ENCODE measurements around the gene NPIPA5. TPM values are rescaled to one million over a fixed set of nuclear protein-coding genes. Genes with fewer than 3 reads are reported as not detected.
"Not testable (repeated sequence)": the region's sequence is repeated elsewhere in the genome, so short reads cannot be mapped to it uniquely, and the experiment has no call there.

The NPIPA5 gene
- total RNA-seq, 6 experiments from 2014 or later: 0.21 to 0.66 (median 0.28) TPM; not detected in 1

DNA sequence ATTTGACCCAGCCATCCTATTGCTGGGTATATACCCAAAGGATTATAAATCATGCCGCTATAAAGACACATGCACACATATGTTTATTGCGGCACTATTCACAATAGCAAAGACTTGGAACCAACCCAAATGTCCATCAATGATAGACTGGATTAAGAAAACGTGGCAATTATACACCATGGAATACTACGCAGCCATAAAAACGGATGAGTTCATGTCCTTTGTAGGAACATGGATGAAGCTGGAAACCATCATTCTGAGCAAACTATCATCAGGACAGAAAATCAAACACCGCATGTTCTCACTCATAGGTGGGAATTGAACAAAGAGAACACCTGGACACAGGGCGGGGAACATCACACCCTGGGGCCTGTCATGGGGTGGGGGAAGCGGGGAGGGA, 14.9 kb upstream of the NPIPA5 start:
- H3K36me3 Mint-ChIP-seq (ENCODE audit: low read depth); H3K4me1 Mint-ChIP-seq (ENCODE audit: low read depth); H3K27ac Mint-ChIP-seq; H3K9me3 Mint-ChIP-seq; DNase-seq; H3K4me3 Mint-ChIP-seq: not testable (repeated sequence)
- H3K27me3 Mint-ChIP-seq (ENCODE audit: insufficient read depth): peaks cover 18% of the 10 kb centered on the region

DNA sequence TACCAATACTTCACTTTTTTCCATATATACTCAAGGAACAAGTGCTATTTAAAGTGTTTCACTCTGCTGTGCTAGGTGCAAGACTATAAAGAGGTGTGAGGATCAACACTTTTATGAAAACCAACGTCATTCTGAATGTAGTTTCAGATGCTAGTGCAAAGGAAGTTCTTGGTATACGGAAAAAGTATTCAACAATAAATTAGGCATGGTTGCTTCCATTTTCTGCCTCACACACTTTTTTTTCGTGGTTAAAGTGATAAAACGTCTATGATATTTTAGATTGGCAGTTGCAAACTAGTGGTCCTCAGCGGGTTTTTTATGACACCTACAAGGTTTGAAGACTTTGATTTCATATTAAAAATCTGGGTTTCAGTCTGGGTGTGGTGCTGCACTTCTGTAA, 11.8 kb upstream of the NPIPA5 start:
- peaks cover 12% of the 10 kb centered on the region for H3K27me3 Mint-ChIP-seq (ENCODE audit: insufficient read depth)
- not testable (repeated sequence) for DNase-seq; H3K9me3 Mint-ChIP-seq; H3K4me1 Mint-ChIP-seq (ENCODE audit: low read depth); H3K4me3 Mint-ChIP-seq; H3K27ac Mint-ChIP-seq; H3K36me3 Mint-ChIP-seq (ENCODE audit: low read depth)

DNA sequence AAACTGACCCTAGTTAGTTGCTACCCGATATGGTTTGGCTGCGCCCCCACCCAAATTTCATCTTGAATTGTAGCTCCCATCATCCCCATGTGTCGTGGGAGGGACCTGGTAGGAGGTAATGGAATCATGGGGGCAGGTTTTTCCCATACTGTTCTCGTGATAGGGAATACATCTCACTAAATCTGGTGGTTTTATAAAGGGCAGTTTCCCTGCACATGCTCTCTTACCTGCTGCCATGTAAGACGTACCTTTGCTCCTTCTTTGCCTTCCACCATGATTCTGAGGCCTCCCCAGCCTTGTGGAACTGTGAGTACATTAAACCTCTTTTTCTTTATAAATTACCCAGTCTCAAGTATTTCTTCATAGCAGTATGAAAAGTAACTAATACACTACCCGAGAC, 10.0 kb upstream of the NPIPA5 start:
- not testable (repeated sequence) for H3K4me3 Mint-ChIP-seq; H3K4me1 Mint-ChIP-seq (ENCODE audit: low read depth); DNase-seq; H3K36me3 Mint-ChIP-seq (ENCODE audit: low read depth); H3K27ac Mint-ChIP-seq; H3K9me3 Mint-ChIP-seq
- H3K27me3 Mint-ChIP-seq (ENCODE audit: insufficient read depth): peaks cover 14% of the 10 kb centered on the region

DNA sequence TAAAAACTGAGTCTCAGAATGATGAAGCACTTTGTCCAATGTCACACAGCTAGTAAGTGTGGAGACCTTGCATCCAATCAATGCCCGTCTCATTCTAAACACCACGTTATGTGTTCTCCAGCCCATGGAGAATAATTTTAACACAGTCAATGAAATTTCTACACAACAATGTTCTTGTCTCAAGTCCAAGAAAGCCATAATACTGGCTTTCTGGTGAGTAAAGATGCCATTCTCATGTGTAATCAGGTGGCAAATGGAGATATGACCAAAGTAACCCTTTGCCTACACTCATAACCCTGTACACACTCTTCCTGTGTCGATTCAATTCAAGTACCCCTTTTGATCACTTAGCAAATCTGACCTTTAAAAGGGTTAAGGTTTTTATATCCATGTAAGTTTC, 4.7 kb upstream of the NPIPA5 start:
- not testable (repeated sequence) for H3K27ac Mint-ChIP-seq; H3K9me3 Mint-ChIP-seq; H3K4me1 Mint-ChIP-seq (ENCODE audit: low read depth); H3K4me3 Mint-ChIP-seq; H3K36me3 Mint-ChIP-seq (ENCODE audit: low read depth)
- DNase-seq: peak; percentile 23
- H3K27me3 Mint-ChIP-seq (ENCODE audit: insufficient read depth): peaks cover 13% of the 10 kb centered on the region

DNA sequence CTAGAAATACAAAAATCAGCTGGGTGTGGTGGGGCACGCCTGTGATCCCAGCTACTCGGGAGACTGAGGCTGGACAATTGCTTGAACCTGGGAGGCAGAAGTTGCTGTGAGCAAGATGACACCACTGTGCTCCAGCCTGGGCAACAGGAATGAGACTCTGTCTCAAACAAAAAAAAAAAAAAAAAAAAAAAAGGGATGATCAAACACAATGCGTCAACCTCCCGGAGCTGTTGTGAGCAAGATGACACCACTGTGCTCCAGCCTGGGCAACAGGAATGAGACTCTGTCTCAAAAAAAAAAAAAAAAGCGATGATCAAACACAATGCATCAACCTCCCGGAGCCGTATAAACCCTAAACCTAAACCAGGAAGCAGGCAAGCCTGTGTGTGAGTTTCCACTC, 20.6 kb downstream of the NPIPA5 start:
- not testable (repeated sequence) for H3K4me1 Mint-ChIP-seq (ENCODE audit: low read depth); DNase-seq; H3K36me3 Mint-ChIP-seq (ENCODE audit: low read depth); H3K9me3 Mint-ChIP-seq; H3K27ac Mint-ChIP-seq; H3K4me3 Mint-ChIP-seq; H3K27me3 Mint-ChIP-seq (ENCODE audit: insufficient read depth)

DNA sequence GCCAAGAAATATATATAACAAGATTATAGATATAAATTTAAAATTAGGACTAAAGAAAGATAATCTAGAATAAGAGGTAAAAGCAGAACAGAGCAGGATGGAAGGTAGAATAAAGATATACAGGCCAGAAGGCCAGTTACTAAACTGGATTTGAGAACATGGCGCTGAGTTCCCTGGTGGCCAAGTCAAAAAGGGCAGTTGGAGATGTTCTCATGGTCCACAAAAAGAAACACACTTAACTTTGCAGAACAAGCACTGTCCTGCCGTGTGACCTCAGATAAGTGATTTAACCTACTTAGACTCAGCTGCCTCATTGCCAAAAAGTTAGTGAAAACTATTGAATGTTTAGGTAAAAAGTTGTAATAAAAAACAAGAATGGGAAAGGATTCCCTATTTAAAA, 23.2 kb downstream of the NPIPA5 start:
- not testable (repeated sequence) for H3K4me1 Mint-ChIP-seq (ENCODE audit: low read depth); H3K4me3 Mint-ChIP-seq; H3K27me3 Mint-ChIP-seq (ENCODE audit: insufficient read depth); H3K27ac Mint-ChIP-seq; H3K9me3 Mint-ChIP-seq; DNase-seq; H3K36me3 Mint-ChIP-seq (ENCODE audit: low read depth)

DNA sequence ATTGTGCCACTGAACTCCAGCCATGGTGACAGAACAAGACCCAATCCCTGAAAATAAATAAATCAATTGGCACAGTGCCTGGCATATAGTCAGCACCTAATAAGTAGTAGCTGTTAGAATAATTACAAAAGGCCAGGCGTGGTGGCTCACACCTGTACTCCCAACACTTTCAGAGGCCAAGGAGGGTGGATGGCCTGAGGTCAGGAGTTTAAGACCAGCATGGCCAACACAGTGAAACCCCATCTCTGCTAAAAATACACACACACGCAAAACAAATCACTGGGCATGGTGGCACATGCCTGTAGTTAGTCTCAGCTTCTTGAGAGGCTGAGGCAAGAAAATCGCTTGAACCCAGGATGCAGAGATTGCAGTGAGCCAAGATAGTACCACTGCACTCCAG, 25.2 kb downstream of the NPIPA5 start:
- H3K27me3 Mint-ChIP-seq (ENCODE audit: insufficient read depth); DNase-seq; H3K36me3 Mint-ChIP-seq (ENCODE audit: low read depth); H3K4me3 Mint-ChIP-seq; H3K27ac Mint-ChIP-seq; H3K9me3 Mint-ChIP-seq; H3K4me1 Mint-ChIP-seq (ENCODE audit: low read depth): not testable (repeated sequence)

DNA sequence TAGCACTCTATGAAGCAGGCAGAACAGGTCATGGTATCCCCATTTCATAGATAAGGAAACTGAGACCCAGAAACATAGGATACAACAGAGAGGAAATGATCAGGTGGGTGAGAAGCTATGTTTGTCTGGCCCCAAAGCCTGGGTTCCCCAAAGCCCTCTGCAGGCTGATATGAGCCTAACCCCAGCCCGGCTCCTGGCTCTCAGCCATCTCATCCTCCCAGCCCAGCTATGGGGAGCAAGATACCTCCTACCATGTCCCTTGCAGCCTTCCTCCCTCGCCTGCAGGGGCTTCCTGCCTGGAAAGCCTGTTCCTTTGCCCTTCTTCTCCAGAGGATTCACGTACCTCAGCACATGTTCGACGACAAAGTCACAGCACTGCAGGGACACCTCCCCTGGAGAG, 26.3 kb downstream of the NPIPA5 start:
- H3K9me3 Mint-ChIP-seq; H3K27ac Mint-ChIP-seq; H3K4me1 Mint-ChIP-seq (ENCODE audit: low read depth); DNase-seq; H3K4me3 Mint-ChIP-seq; H3K36me3 Mint-ChIP-seq (ENCODE audit: low read depth); H3K27me3 Mint-ChIP-seq (ENCODE audit: insufficient read depth): not testable (repeated sequence)

DNA sequence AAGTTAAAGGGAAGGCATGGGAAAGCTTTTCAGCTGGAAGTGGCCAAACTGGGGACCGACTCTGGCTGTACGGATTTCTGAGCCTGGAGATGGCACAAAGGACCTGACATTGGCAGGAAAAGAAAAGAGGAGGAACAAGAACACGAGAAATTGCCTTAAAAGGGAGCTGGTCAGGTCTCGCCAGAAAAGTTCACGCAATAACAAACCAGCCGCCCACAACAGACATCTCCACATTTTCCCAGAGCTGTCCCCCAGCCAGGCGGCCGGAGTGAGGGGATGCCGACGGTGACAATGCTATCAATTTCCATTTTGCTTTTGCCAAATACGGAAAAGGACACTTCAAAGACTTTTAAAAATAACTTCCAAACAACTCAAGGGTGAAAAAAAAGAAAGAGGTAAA, 26.8 kb downstream of the NPIPA5 start:
- DNase-seq; H3K27me3 Mint-ChIP-seq (ENCODE audit: insufficient read depth); H3K4me3 Mint-ChIP-seq; H3K27ac Mint-ChIP-seq; H3K4me1 Mint-ChIP-seq (ENCODE audit: low read depth); H3K9me3 Mint-ChIP-seq; H3K36me3 Mint-ChIP-seq (ENCODE audit: low read depth): not testable (repeated sequence)

DNA sequence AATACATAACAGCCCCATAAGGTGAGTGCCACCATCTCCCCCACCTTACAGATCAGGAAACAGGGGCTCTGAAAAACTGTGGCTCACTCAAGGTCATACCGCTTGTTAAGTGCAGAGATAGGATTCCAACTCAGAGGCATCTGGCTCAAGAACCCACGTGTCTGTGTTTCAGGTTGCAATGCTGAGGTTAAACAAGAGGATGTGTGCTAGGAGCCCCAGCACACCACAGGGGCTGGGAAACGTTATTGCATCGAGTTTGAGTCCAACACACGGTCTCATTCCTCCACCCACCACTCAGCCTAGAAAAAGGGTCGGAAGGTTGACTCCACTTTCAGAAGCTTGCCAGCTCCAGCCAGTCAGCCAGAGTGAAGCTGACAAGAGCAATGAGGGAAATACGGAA, 29.4 kb downstream of the NPIPA5 start:
- H3K4me1 Mint-ChIP-seq (ENCODE audit: low read depth); H3K9me3 Mint-ChIP-seq; H3K4me3 Mint-ChIP-seq; H3K27me3 Mint-ChIP-seq (ENCODE audit: insufficient read depth); H3K27ac Mint-ChIP-seq; DNase-seq; H3K36me3 Mint-ChIP-seq (ENCODE audit: low read depth): not testable (repeated sequence)

DNA sequence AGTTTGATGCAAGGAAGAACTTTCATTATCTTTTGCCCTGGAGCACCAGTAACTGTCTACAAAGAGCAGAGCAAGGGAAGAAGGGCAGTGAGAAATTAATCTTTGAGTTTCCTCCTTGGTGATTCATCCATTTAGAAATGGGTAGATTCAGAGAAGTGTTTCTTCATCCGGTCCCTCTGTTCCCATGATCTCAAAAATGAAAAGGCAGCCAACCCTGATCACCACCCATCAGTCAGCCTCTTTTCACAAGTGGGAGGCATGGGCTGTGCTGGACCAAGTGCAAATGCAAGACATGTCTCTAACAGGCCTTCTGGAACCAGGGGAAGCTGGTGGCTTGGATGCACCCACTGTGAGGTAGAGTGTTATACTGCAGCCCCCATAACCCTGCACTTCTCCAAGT, 35.8 kb downstream of the NPIPA5 start:
- not testable (repeated sequence) for H3K4me3 Mint-ChIP-seq; H3K4me1 Mint-ChIP-seq (ENCODE audit: low read depth); H3K27me3 Mint-ChIP-seq (ENCODE audit: insufficient read depth); DNase-seq; H3K36me3 Mint-ChIP-seq (ENCODE audit: low read depth); H3K27ac Mint-ChIP-seq; H3K9me3 Mint-ChIP-seq

DNA sequence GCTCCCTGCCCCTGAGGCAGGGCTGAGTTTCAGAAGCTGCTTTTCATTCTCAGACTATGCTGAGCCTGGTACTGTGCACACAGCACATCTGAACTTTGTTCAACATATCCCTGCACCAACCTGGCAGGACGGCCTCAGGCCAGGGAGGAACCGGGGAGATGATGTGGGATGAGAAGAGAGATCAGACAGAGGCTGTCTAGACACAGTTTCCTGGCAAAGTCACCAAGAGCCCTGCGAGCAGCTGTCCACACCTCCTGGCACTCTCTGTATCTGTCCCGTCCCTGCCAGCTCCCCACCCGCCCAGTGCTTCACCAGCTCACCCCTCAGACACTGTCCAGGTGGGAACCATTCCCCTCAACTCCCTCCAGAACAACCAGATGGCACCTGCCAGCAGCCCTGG, 39.1 kb downstream of the NPIPA5 start:
- DNase-seq; H3K9me3 Mint-ChIP-seq; H3K4me1 Mint-ChIP-seq (ENCODE audit: low read depth); H3K4me3 Mint-ChIP-seq; H3K27me3 Mint-ChIP-seq (ENCODE audit: insufficient read depth); H3K36me3 Mint-ChIP-seq (ENCODE audit: low read depth); H3K27ac Mint-ChIP-seq: not testable (repeated sequence)

DNA sequence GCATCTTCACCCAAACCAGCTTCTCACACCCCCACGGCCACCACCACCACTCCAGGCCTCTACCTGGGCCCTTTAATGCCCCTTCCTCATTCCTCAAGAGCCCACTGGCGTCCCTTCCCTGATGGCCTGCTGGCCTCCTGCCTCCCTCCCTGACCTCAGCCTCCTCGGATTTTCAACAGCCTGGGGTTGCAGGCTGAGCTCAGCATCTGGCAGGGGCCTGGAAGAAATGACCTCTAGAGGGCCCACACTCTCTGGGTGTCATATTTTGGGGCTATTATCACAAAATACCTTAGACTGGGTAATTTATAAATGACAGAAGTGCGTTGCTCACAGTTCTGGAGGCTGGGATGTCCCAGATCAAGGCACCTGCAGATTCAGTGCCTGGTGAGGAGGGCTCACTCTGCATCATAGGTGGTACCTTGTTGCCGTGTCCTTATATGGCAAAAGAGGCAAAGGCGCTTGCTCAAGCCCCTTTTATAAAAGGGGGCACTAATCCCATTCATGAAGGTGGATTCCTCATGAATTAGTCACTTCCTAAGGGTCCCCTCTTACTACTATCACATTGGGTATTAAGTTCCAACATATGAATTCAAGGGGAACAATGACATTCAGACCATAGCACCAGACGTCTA, 40.0 kb downstream of the NPIPA5 start:
- not testable (repeated sequence) for H3K4me1 Mint-ChIP-seq (ENCODE audit: low read depth); H3K4me3 Mint-ChIP-seq; H3K27ac Mint-ChIP-seq; DNase-seq; H3K27me3 Mint-ChIP-seq (ENCODE audit: insufficient read depth); H3K36me3 Mint-ChIP-seq (ENCODE audit: low read depth); H3K9me3 Mint-ChIP-seq

DNA sequence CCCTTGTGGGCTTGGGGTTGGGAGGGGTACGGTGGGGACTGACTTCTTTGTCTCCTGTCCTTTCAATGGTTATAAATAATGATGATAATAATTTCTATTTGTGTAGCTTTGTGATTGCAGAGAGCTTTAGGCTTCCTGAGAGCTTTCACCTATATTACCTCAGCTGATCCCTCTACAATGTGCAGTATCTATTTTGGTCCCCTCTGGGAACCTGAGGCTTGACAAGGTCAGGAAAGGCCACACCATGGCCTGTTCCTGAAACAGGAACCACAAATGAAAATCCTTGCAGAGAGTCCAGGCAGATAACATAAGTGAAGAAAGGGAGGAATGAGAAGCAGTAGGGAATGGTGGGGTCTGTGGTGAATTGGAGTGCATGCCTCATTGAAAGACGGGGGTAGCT, 42.5 kb downstream of the NPIPA5 start:
- not testable (repeated sequence) for H3K36me3 Mint-ChIP-seq (ENCODE audit: low read depth); H3K27ac Mint-ChIP-seq; H3K4me1 Mint-ChIP-seq (ENCODE audit: low read depth); DNase-seq; H3K9me3 Mint-ChIP-seq; H3K4me3 Mint-ChIP-seq; H3K27me3 Mint-ChIP-seq (ENCODE audit: insufficient read depth)

DNA sequence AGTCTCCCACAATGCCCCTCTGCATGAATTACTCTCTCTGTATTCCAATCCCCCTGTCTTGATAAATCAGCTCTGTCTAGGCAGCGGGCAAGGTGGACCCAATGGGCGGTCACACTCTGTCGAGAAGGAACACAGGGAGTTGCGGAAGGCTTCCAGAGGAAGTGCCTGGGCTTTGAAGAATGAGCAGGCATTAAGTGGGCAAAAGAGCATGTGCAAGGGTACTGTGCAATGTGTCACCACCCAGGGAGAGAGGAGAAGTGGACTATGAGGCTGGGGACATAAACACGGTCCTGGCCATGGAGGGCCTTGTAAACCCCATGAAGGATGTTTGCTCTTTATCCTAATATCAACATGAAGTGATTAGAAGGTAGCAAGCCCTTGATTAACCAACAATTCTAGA, 44.1 kb downstream of the NPIPA5 start:
- H3K36me3 Mint-ChIP-seq (ENCODE audit: low read depth); DNase-seq; H3K9me3 Mint-ChIP-seq; H3K4me3 Mint-ChIP-seq; H3K27me3 Mint-ChIP-seq (ENCODE audit: insufficient read depth); H3K4me1 Mint-ChIP-seq (ENCODE audit: low read depth); H3K27ac Mint-ChIP-seq: not testable (repeated sequence)
